Measurements from ENCODE around the gene RCVRN. TPM values are rescaled to one million over a fixed set of nuclear protein-coding genes. Genes with fewer than 3 reads are reported as not detected.

Gene RCVRN
- polyA plus RNA-seq, 1 experiment: not detected

DNA sequence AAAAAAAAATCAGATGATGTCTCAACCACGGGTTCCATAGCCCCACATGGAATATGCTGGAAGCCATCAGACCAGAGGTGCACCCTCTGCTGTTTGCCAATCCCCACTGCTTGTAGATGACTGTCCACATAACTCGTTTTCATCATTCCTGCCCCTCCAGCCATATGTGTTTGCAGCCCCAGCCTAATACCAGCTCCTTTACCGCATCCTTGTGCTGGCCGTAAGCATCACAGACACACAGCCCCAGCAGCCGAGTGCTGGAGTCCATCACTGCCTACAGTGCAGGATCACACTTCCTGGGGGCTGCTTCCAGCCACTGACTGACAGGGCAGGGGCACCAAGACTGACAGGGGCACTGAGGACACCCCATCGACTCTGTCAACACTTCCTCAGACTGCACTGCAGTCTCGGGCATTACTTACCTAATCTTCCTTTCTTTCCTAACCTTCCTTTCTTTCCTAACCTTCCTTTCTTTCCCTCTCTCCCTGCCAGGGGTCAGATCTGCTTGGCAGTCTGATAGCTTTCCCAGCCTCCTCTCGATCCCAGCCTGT, 5.0 kb downstream of the RCVRN start:
- Histone ChIP-seq H3K4me3 (ENCODE audit: low read depth, low read length) (no peak overlapping the region), H3K27me3 (ENCODE audit: control insufficient read depth, insufficient read depth, low read length) (no peaks in the 10 kb centered on the region; the same call in 1 of the 2 replicates), H3K36me3 (ENCODE audit: control insufficient read depth, insufficient read depth, low read length) (no peaks in the 10 kb centered on the region)
- TF ChIP-seq, protein P1, sequence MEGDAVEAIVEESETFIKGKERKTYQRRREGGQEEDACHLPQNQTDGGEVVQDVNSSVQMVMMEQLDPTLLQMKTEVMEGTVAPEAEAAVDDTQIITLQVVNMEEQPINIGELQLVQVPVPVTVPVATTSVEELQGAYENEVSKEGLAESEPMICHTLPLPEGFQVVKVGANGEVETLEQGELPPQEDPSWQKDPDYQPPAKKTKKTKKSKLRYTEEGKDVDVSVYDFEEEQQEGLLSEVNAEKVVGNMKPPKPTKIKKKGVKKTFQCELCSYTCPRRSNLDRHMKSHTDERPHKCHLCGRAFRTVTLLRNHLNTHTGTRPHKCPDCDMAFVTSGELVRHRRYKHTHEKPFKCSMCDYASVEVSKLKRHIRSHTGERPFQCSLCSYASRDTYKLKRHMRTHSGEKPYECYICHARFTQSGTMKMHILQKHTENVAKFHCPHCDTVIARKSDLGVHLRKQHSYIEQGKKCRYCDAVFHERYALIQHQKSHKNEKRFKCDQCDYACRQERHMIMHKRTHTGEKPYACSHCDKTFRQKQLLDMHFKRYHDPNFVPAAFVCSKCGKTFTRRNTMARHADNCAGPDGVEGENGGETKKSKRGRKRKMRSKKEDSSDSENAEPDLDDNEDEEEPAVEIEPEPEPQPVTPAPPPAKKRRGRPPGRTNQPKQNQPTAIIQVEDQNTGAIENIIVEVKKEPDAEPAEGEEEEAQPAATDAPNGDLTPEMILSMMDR (IDR thresholded peaks at IDR 0.05; ENCODE audit: insufficient read depth, low read depth, low read length): 0 out of 2 replicates have a peak, but pooled peaks have one; percentile 17
- ChIA-PET POLR2A (no interaction called here), CTCF (interaction anchor here (0.6 to 1.4 kb wide), 4 partner anchors 18 to 58 kb away, joined by 3 read pairs; no protein-coding TSS in a partner anchor)
- DNase-seq (ENCODE audit: low read depth): no peak

GRCh38 chr17:9899280-9900043, 5.6 kb downstream of the RCVRN start:
- Histone ChIP-seq H3K27me3 (ENCODE audit: control insufficient read depth, insufficient read depth, low read length) (no peaks in the 10 kb centered on the region; the same call in 1 of the 2 replicates), H3K36me3 (ENCODE audit: control insufficient read depth, insufficient read depth, low read length) (no peaks in the 10 kb centered on the region), H3K4me3 (ENCODE audit: low read depth, low read length) (no peak overlapping the region)
- CTCF ChIA-PET: interaction anchor here (1.4 kb wide), 1 partner anchor 30 kb away, joined by 3 read pairs; no protein-coding TSS in a partner anchor
- POLR2A ChIA-PET: no interaction called here
- TF ChIP-seq, protein P1 (IDR thresholded peaks at IDR 0.05; ENCODE audit: insufficient read depth, low read depth, low read length): no peak
- DNase-seq (ENCODE audit: low read depth): no peak

- H3K27me3 ChIP-seq (ENCODE audit: control insufficient read depth, insufficient read depth, low read length): no peaks in the 10 kb centered on the region; the same call in 1 of the 2 replicates
- H3K36me3 ChIP-seq (ENCODE audit: control insufficient read depth, insufficient read depth, low read length): no peaks in the 10 kb centered on the region
- no peak overlapping the region for H3K4me3 ChIP-seq (ENCODE audit: low read depth, low read length)
- ChIA-PET POLR2A (no interaction called here), CTCF (no interaction called here)
- DNase-seq (ENCODE audit: low read depth): no peak
- TF ChIP-seq, protein P1 (IDR thresholded peaks at IDR 0.05; ENCODE audit: insufficient read depth, low read depth, low read length): no peak
Observed at GRCh38 chr17:9898812-9899211, 6.3 kb downstream of the RCVRN start.

GRCh38 chr17:9897372-9897968, 7.6 kb downstream of the RCVRN start:
- CTCF ChIA-PET: interaction anchor here (1.0 kb wide), 1 partner anchor 11 kb away, joined by 3 read pairs; no protein-coding TSS in a partner anchor
- TF ChIP-seq, protein P1 (IDR thresholded peaks at IDR 0.05; ENCODE audit: insufficient read depth, low read depth, low read length): no peak
- POLR2A ChIA-PET: no interaction called here
- H3K4me3 ChIP-seq (ENCODE audit: low read depth, low read length): no peak overlapping the region
- DNase-seq (ENCODE audit: low read depth): no peak
- H3K36me3 ChIP-seq (ENCODE audit: control insufficient read depth, insufficient read depth, low read length): no peaks in the 10 kb centered on the region
- no peaks in the 10 kb centered on the region; the same call in 1 of the 2 replicates for H3K27me3 ChIP-seq (ENCODE audit: control insufficient read depth, insufficient read depth, low read length)

DNA sequence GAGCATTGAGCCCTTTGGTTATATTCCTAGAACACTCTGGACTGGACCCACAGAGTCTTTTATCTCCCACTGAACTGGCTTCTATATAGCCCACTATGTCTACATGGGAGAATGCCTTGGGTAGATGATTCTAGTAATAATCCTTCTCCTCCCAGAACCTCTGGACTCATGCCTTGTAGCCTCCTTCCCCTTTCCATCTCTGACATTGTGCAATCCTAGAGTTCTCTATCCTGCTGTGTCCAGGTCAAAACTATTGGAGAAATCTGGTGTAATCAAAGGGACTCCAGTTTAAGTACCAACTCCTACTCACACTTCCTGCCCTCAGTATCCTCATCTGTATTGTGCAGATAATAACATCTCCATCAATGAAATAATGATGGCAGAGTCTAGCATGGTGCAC, 9.1 kb downstream of the RCVRN start:
- Histone ChIP-seq H3K36me3 (ENCODE audit: control insufficient read depth, insufficient read depth, low read length) (no peaks in the 10 kb centered on the region), H3K27me3 (ENCODE audit: control insufficient read depth, insufficient read depth, low read length) (no peaks in the 10 kb centered on the region; the same call in 1 of the 2 replicates), H3K4me3 (ENCODE audit: low read depth, low read length) (no peak overlapping the region)
- DNase-seq (ENCODE audit: low read depth): no peak
- TF ChIP-seq, protein P1 (IDR thresholded peaks at IDR 0.05; ENCODE audit: insufficient read depth, low read depth, low read length): no peak
- CTCF ChIA-PET: no interaction called here
- POLR2A ChIA-PET: no interaction called here

Data from BJ (cell line).